GM18507 (cell line): ENCODE data around the gene ADAMTSL2.

ENCODE experiments used
- DNase-seq: peaks from one replicate; pipeline ENCODE4 v3.0.0; 2011; ENCODE audit warnings: low read depth; ENCODE audit not compliant: insufficient read length; ENCODE audit errors: extremely low spot score
- FAIRE-seq: peaks from 2 replicates; lab custom pipeline; 2011; peaks lifted over from hg19 to GRCh38; lab: Jason Lieb, UNC

ADAMTSL2 gene

DNA sequence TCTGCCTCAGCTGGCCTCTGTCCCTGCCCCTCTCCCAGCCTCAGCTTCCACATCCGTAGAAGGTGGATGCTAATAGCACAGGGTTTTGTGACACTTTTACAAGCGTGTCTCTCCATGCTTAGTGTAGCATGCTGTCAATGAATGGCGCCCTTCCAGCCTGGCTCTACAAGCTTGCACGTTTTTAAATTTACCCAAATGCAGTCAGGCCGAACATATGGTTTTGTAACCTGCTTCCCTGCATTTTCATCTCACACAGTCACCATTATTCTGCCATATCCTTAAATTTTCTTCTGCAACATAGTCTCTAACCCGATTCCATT, 45.9 kb downstream of the ADAMTSL2 start:
- DNase-seq (no peak), FAIRE-seq (no peak)

DNA sequence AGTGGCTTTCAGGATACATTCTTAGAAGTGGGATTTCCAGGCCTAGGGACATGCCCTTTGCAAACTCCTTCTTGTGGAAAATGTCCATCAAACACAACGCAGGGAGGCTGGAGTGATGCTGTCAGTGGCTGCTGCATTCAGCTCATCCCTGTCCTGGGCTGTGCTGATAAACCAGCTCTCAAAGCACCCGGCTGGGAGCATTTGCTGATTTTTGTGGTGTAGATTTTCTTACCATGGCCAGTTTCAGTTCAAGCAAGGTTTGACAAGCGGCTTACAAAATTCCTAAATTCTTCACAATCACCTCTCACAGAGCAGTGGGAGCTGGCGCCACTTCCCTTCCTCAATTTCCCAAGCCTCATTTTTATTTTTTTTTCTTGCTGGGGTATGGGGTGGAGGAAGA, 46.5 kb downstream of the ADAMTSL2 start:
- DNase-seq (no peak), FAIRE-seq (no peak)

DNA sequence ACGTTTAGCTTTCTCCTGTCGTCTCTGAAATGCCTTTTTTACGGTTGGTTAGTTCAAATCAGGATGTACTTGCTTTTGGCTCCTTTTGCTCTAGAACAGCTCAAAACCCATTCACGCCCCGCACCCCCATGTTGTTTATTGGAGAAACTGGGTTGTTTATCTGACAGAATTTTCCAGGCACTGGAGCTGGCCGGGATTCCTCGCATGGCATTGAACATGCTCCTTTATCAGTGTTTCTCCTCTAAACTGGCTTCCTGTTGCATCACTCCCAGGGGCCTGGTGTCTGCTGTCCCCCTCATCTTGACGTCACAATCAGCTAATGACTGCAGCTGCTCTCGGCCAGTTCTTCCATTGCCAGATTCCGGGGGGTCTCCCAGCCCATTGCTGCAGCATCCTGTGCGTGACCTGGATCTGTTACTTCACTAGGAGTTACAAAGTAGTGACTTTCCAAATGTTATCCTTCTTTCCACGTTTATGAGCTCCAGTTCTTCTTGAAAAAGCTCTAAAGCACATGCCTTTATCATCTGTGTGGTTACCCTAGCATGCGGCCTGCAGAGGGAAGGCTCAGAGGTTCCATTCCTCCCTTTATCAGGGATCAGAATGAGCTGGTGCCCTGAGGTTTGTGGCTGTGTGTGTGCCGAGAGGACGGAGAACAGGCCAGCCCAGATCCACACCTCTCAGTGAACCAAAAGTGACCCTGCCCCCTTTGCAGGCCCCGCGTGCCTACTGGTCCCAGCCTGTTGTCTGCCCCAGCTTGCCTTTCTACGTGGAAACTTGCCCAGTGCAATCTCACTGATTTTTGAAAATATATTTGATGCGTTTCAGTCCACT, 47.2 kb downstream of the ADAMTSL2 start:
- no peak for FAIRE-seq
- no peak for DNase-seq

DNA sequence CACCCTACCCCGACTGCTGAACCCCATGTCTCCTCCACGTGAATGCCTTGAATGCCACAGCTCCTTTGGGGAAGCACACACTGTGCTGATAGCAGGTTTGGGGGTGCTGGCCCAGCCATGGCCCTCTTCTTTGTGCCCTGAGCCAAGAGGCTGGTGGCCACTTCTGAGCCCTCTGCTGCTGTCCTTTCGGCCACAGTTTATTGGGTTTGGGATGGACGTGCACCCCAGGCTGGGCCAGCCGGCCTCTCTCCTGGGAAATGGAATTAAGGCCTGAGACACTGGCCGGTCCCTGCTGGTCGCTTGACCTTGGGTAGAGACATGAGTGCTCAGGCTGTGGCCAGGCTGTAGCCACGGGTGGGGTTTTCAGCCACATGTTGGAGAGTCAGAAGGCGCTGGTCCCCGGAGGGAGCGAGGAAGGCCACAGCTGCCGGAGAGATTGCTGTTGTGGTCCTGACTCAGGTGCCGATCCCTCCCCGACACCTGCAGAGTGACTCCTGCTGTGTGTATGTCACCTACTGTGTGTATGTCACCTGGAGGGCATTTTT, 48.1 kb downstream of the ADAMTSL2 start:
- FAIRE-seq (no peak), DNase-seq (no peak)

DNA sequence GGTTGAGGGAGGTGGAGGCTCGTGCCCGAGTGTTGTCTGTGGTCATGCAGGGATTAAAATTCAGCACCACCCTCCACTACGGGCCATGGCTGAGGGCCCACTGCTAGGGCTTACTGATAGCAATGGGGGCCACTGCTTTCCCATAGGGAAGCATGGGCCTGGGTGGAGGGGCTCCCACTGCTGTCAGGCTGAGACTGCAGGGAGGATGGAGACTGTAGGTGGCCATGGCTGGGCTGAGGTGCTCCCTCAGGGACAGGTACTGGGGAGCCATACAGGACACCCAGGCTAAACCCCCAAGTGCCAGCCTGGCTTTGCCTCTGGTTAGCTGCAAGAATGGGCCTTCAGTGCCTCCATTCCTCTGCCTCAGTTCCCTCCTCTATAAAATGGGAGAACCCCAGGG, 48.6 kb downstream of the ADAMTSL2 start:
- DNase-seq, result no peak
- no peak for FAIRE-seq

DNA sequence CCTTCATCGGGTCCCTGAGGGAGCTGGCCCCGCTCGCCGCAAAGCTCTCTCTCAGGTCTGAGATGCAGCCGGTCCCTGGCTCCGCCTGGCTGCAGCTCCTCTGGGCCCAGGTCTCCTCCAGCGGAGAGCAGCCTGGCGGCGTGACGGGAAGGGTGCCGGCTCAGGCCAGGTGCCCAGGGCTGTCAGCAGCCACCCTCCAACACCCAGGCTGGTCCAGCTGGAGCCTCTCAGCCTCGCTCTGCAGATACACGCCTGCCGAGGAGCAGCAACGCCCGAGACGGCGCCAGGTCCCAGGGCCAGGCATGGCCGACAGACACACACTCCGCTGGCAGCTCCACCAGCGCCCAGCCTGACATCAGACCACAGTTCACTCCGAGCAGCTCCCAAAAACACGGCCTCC, 49.1 kb downstream of the ADAMTSL2 start:
- DNase-seq (no peak), FAIRE-seq (no peak)

DNA sequence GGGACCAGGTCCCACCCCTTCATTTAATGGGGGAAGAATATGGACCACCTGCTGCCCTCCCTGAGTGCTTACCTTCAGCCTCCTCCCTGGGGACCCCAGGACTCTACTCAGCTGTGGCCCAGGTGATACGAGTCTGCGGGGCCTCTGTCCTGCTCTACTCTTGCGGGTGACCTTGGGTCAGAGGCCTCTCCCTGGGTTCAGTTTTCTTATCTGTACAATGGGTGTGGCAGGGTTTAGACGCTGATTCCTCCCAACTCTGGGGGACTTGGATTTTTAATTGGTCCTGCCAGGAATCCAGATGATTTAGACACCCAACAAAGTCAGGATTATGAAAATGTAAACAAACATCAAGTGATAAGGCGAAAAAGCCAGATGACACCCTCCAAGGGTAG, 49.7 kb downstream of the ADAMTSL2 start:
- no peak for FAIRE-seq
- no peak for DNase-seq

DNA sequence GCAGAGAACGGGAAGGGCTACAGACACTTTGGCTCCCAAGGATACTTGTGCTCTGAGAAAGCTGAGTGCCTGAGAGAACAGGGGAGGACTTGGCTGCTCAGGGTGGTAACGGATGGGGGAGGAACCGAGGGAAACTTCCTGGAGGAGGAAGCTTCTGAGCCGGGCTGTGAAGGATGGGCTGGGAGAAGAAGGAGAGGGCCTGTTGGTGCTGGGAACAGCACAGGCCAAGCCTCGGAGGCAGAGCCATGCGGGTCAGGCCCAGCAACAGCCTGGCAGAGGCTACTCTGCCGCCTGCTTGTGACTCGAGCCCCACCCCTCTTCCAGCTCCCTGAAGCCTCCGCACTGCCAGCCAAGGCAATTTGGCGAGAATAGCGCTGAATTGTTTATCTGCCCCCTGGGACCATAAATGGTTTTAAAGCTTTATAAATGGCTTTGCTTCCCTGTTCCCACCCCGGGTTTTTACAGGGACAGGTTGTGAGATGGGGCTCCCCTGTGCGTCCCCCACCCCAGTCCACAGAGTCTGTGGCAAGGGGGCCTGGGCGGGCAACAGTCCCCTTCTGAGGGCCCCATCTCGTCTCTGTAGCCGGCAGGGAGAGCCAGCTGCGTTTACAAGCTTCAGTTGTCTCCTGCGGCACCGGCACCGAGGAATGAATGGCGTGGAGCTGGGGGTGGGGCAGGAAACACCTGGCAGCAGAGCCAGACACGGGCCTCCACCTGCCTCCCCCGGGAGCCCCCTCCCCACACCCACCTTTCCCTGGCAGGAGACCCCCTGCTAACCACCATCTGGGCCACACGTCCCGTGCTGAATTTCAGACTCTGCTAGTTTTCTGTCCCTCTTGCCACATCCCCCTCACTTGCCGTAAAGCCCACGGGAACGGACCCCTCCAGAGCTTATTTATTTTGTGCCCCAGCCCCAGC, 50.3 kb downstream of the ADAMTSL2 start:
- FAIRE-seq, result no peak
- no peak for DNase-seq

DNA sequence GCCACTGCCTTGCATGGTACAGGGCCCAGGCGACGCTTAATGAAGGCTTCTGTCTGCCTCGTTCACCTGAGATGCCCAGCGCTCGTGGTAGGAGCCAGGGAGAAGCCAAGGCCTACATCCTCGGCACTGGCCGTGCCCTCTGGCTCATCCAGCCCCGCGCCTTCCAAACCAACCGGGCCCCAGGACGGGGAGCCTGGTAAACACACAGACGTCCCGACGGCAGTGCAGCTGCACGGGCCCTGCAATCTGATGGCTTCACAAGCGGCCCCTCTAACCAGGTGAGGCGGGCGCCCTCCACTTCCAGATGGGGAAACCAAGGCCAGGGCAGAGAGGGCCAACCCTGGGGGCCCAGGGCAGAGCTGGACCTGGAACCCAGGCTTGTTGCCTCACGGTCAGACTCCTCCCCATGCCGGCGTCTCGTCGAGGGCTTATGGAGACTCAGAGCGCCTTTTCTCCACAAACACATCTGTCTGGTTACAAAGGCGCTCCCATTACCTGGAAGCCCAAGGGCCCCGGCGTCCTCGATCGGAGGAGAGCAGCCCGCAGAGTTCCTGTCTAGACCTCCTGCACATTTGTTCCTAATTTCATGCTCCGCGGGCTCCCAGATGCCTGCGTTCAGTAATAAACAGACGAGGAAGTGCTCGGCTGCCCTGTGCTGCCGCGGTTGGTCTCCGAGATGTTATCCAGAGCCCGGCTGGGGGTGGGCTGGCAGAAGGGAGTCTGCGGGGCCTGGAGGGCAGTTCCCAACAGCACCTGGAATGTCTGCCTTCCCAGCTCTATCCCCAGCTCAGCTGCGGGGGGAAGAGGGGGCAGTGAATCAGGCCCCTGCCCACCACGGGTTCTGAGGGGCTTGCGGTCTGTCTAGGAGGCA, 51.2 kb downstream of the ADAMTSL2 start:
- no peak for DNase-seq
- no peak for FAIRE-seq

DNA sequence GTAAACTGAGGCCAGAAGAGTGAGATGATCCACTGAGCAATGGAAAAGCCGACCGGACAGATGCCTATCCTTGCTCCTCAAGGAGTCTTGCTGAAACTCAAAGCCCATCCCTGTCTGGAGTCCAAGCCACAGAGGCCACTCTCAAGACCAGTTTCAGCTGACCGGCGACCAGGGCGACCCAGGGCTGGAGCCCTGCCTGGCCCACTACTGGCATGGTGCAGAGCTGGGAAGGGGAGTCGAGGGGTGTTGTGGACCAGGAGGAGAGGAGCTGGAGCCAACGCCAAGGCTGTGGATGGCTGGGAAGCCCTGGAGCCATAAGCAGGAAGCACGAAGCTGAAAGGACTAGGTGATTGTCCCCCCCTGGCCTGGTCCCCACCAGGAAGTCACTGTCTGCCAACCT, 52.5 kb downstream of the ADAMTSL2 start:
- DNase-seq (no peak), FAIRE-seq (no peak)

DNA sequence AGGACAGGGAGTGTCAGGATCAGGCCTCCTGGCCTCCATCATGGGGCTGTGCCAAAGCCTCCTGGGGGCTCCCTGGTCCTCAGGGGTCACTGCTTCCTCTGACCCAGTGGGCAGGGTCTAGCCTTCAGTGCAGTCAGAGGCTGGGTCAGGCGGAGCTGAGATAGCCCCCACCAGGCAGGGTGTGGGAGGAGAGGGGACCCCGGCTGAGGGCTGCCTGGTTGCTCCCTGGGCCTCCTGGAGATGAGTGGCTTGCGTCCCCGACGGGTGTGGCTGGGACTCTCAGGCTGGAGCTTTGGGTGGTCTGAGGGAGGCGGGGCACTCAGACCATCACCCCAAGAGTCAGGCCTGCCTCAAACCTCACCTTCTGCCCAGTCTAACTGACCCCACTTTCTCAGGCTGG, 53.0 kb downstream of the ADAMTSL2 start:
- no peak for FAIRE-seq
- DNase-seq, result no peak

DNA sequence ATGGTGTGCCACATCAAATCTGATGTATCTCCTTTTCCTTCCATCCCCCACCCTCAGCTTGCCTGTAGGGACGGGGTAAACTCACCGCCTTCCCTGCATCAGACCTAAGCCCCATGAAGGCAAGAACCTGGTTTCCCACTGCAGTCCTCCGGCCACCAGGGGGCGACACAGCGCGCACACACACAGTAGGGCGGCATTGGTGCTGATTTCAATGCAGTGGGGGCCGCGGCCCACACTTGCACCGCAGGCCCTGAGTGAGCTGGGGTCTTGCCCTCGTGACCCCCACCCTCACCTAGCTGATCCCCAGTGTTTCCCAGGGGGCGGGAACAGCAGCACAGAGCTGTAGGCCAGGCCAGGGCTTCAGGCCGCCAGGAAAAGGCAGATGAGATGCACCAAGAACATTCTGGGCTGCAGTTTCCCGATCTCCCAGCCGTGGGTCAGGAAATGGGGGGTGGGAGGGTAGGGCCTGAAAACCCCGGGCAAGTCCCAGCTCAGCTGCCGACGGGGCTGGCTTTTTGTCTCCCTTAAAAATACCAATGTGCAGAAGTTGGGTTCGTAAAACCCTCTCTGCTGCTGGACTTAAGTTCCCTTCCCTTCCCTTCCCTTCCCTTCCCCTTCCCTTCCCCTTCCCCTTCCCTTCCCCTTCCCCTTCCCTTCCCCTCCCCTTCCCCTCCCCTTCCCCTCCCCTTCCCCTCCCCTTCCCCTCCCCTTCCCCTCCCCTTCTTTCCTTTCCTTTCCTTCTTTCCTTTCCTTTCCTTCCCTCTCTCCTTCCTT, 55.1 kb downstream of the ADAMTSL2 start:
- FAIRE-seq (no peak), DNase-seq (no peak)

DNA sequence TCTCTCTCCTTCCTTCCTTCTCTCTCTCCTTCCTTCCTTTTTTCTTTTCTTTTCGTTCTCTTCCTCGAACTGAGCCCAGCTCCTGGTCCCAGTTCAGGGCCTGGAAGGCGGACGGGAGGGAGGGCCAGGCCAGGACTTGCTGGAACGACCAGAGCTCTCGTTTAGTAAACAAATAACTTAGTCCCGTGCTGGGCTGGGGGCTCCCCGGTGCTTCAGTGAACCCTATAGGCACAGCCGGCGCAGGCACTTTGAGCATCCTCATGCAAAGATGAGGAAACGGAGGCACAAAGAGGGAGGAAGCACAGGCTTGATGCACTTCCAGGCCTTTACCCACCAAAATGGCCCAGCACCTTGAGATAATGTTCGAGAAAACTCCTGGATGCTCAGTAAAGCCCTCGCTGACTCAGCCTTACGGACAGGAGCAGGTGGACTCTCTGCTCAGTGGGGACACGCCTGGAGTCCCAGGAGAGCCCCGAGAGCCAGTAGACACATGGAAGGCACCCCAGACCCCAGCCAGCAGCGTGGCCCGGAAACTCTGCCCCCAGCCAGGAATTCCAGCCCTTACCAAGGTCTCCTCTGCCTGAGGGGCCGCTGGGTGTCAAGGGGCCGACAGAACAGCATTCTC, 55.8 kb downstream of the ADAMTSL2 start:
- FAIRE-seq (no peak), DNase-seq (no peak)

DNA sequence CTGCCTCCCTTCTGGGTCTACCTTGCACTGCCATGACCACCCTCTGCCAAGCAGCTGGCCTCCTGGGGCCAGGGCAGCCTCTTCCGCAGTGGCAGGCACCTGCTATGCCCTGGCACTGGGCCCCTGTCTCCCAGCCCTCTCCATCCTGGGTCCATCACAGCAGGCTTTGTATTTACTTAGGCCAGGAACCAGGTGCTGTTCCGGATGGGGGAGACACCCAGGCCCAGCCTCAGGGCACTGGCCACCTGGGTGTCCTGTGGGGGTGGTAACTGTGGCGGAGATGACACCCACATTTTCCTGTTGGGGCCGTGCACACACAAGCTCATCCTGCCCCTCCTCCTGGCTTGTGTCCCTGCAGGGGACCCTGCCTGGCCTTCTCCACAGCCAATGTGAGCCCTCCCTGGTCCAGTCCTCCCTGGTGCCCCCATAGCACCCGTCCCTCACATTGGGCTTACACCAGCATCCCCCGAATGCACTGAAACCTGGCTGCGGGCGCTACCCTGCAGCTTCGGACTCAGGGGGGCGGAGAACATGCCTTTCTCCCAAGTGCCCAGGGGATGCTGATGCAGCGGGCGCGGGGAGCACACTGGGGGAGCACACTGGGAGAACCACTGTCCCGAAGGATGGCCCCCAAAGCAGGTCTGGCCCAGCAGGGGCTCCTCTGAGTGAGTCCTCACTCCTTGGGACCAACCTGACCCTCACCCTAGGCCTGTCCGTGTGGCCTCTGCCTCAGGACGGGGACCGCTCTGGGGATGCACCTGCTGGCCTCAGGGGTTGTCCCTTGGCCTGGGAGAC, 56.8 kb downstream of the ADAMTSL2 start:
- DNase-seq (no peak), FAIRE-seq (no peak)

DNA sequence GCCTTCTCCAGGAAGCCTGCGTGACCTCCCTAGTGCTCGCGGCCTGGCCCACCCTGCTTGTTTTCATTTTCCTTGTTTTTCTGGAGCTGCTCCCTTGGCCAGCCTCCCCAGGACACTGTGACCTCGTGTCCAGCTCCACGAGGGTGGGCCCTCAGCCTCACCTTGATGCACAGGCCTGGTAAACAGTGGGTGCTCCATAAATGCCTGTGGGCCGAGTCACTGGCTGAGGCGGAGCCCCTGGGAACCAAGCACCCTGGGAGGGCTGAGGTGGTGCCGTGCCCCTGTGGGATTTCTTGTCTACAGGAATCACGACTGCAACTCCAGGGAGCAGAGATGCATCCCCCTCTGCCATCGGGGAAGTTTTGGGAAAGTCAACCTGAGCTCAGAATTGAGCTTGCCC, 57.5 kb downstream of the ADAMTSL2 start:
- FAIRE-seq (no peak), DNase-seq (no peak)

DNA sequence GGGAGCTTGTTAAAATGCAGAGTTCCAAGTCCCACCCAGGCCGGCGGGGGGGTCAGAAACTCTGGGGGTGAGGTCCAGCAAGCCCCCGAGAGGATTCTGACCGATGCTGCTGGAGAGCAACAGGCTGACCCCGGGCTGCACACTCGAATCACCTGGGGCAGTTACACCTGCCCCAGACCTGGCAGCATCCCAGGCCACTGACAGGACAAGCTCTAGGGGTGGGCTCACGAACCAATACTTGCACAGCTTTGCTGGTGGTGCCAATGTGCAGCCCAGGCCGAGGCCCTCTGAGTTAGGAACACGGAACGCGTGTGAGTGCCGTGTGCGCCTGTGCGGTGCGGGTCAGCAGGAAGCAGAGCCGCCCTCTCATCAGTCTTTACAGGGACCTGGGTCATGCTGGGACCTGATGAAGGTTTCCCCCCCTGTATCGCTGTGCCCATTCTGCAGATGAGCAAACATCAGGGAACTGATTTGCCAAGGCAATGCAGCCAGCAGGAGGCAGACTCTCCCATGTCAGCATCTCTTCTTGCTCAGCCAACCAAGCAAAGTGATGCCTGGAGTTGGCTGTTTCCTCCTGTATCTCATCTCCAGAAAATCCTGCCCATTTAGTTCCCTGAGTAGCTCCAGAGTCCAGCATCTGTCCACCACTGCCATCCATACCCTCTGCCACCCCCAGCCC, 58.4 kb downstream of the ADAMTSL2 start:
- no peak for DNase-seq
- FAIRE-seq, result no peak

DNA sequence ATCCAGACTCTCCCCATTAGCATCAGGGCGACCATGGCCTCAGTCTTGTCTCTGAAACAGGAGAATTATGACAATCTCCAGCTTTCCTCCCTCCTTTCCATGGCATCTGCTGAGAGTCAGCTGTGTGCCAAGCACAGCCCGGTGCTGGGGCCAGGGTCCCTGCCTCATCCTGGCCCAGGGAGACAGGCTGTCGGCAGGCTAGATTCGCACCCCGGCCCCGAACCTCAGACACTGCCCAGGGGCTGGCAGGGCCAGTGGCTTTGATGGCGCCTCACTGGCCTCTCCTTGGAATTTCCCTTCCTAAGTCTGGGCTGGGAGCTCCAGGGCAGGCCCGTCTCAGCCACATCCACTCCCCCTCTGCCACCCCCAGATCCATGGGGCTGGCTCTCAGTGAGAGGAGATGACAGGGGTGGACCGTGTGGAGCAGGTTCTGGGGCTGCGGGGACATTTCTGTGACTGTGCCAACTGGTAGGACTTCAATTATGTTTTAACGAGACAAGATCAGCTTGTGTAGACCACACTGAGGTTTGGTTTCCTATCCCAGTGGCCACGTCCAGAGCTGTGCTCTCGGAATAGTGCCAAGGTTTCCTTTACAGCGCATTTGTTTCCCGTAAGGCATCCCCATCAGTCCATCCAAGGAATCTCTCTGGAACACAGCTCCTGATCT, 59.2 kb downstream of the ADAMTSL2 start:
- FAIRE-seq (no peak), DNase-seq (no peak)
